Keratinocyte (primary cell): Measurements from ENCODE around the gene SPRED2. TPM values are rescaled to one million over a fixed set of nuclear protein-coding genes. Genes with fewer than 3 reads are reported as not detected.
A peak's percentile ranks its signal among the peaks of the same experiment; 100 is the strongest.

Source experiments
- DNase-seq: peaks from one replicate; pipeline ENCODE4 v3.0.0-alpha.2; 2011; ENCODE audit warnings: low read depth, missing footprints, low spot score
- FAIRE-seq: peaks from 2 replicates; lab custom pipeline; 2011; peaks lifted over from hg19 to GRCh38; lab: Jason Lieb, UNC
- H2AFZ ChIP-seq: 2 replicates; pipeline ENCODE4 v1.6.0; 2012; ENCODE audit warnings: low read length, control low read depth, inconsistent platforms; ENCODE audit not compliant: control insufficient read depth
- H3K27ac ChIP-seq: 2 replicates; pipeline ENCODE4 v1.5.1; 2011; ENCODE audit warnings: low read length; ENCODE audit not compliant: control insufficient read depth, insufficient read depth
- H3K27me3 ChIP-seq: 3 replicates; pipeline ENCODE4 v1.6.0; 2011; ENCODE audit warnings: low read length; ENCODE audit not compliant: control insufficient read depth, insufficient read depth; ENCODE audit errors: extremely low read depth
- H3K36me3 ChIP-seq, 2 experiments: 2 replicates in 1 of 2; 3 replicates in 1 of 2; pipeline ENCODE4 v1.5.1; 2011; ENCODE audit warnings: low read length in 2 of 2, mild to moderate bottlenecking in 1 of 2; ENCODE audit not compliant: control insufficient read depth in 2 of 2, insufficient read depth in 2 of 2; ENCODE audit errors: extremely low read depth in 1 of 2
- H3K4me1 ChIP-seq: 3 replicates; pipeline ENCODE4 v1.5.1; 2011; ENCODE audit warnings: low read length; ENCODE audit not compliant: control insufficient read depth, insufficient read depth; ENCODE audit errors: extremely low read depth
- H3K4me2 ChIP-seq: 3 replicates; pipeline ENCODE4 v1.6.0; 2011; ENCODE audit warnings: low read depth, low read length; ENCODE audit not compliant: control insufficient read depth, insufficient read depth; ENCODE audit errors: extremely low read depth
- H3K4me3 ChIP-seq, 3 experiments: fragments of 200-600 bp in 1 of 3; sonication (generic) in 1 of 3; 2 replicates in 2 of 3; 3 replicates in 1 of 3; pipeline ENCODE4 v1.5.1; 2011 to 2016; ENCODE audit warnings: low read length in 3 of 3, mild to moderate bottlenecking in 3 of 3, control low read depth in 2 of 3, inconsistent platforms in 1 of 3, low read depth in 1 of 3, mixed read lengths in 1 of 3, mixed run types in 1 of 3, moderate library complexity in 1 of 3; ENCODE audit not compliant: control insufficient read depth in 2 of 3, insufficient read depth in 2 of 3; ENCODE audit errors: extremely low read depth in 1 of 3
- H3K79me2 ChIP-seq: 2 replicates; pipeline ENCODE4 v1.6.0; 2012; ENCODE audit warnings: low read length; ENCODE audit not compliant: control insufficient read depth, insufficient read depth
- H3K9ac ChIP-seq: 3 replicates; pipeline ENCODE4 v1.6.0; 2011; ENCODE audit warnings: low read length; ENCODE audit not compliant: control insufficient read depth, insufficient read depth; ENCODE audit errors: extremely low read depth
- H3K9me1 ChIP-seq: 3 replicates; pipeline ENCODE4 v1.6.0; 2011; ENCODE audit warnings: low read length; ENCODE audit not compliant: control insufficient read depth, insufficient read depth; ENCODE audit errors: extremely low read depth
- H3K9me3 ChIP-seq: 2 replicates; pipeline ENCODE4 v1.5.1; 2012; ENCODE audit warnings: low read depth, low read length; ENCODE audit not compliant: control insufficient read depth
- H4K20me1 ChIP-seq: 3 replicates; pipeline ENCODE4 v1.6.0; 2011; ENCODE audit warnings: low read length; ENCODE audit not compliant: control insufficient read depth, insufficient read depth; ENCODE audit errors: extremely low read depth
- CTCF ChIP-seq, 3 experiments: IDR thresholded peaks in 1 of 3; conservative IDR thresholded peaks in 1 of 3; optimal IDR thresholded peaks in 1 of 3; 2 replicates in 2 of 3; 3 replicates in 1 of 3; pipeline versions ENCODE3 to v1.5.1; 2011; ENCODE audit warnings: low read length in 3 of 3, mild to moderate bottlenecking in 3 of 3, moderate library complexity in 2 of 3, control low read depth in 1 of 3, inconsistent platforms in 1 of 3; ENCODE audit not compliant: insufficient read depth in 2 of 3; ENCODE audit errors: extremely low read depth in 1 of 3
- EZH2 ChIP-seq: IDR thresholded peaks from one replicate; pipeline ENCODE4 v1.6.1; 2012; ENCODE audit warnings: inconsistent platforms, mild to moderate bottlenecking, low read length, moderate library complexity
- dilution Hi-C: fragments of 300-500 bp; cut with MboI; formaldehyde crosslinking; loops from one replicate; pipeline ENCODE4 v1.7.0; 2020; ENCODE audit warnings: low sequenced_read_pairs; ENCODE audit not compliant: extremely low pct_ligation_motif_present
- polyA plus RNA-seq, 5 experiments: library from polyadenylated mRNA; depleted of rRNA in 3 of 5; stranded (reverse) in 3 of 5; stranded (forward) in 1 of 5; unstranded in 1 of 5; fragments of >200 nt; gene quantifications; 1 replicate in 1 of 5; 2 replicates in 3 of 5; 3 replicates in 1 of 5; pipeline versions ENCODE4 v1.2.1 to v1.2.3, GENCODE V29; 2011 to 2012; ENCODE audit warnings: missing spikeins in 2 of 5, low read depth in 1 of 5, low replicate concordance in 1 of 5

The SPRED2 gene
- polyA plus RNA-seq, 1 donor (not counting 4 experiments of a cell fraction or from before 2014, with no cell fraction given) = 26.8 TPM

GRCh38 chr2:65319674-65320041 is 112.7 kb downstream of the SPRED2 start:
- no peaks in the 10 kb centered on the region for H3K9me3 ChIP-seq
- no peak for FAIRE-seq
- peaks cover 15% of the 10 kb centered on the region for H3K79me2 ChIP-seq
- no peaks in the 10 kb centered on the region for H3K27me3 ChIP-seq
- H2AFZ ChIP-seq = no peak overlapping the region
- TF ChIP-seq EZH2 (no peak), CTCF (optimal IDR thresholded peaks at IDR 0.05 in 1 of 3, IDR thresholded peaks at IDR 0.05 in 1 of 3, conservative IDR thresholded peaks at IDR 0.05 in 1 of 3; ENCODE audit: extremely low read depth in 1 of 3, insufficient read depth in 2 of 3, low read length in 3 of 3) (no peak)
- no peak for DNase-seq
- no peaks in the 10 kb centered on the region for H4K20me1 ChIP-seq
- H3K36me3 ChIP-seq = peaks cover 3 to 22% of the 10 kb centered on the region in 2 experiments
- peaks cover 65% of the 10 kb centered on the region for H3K4me1 ChIP-seq
- dilution Hi-C loops = no loop called here
- peak overlapping the region; percentile 95 for H3K27ac ChIP-seq
- H3K4me2 ChIP-seq = peak overlapping the region; percentile 83
- H3K9me1 ChIP-seq = peaks cover 2% of the 10 kb centered on the region
- H3K4me3 ChIP-seq = peak overlapping the region in 1 of 3 experiments; percentile 9
- peak overlapping the region; percentile 72 for H3K9ac ChIP-seq

- Histone ChIP-seq H3K9me1 (no peaks in the 10 kb centered on the region), H3K4me2 (peak overlapping the region; percentile 83), H3K9me3 (no peaks in the 10 kb centered on the region), H4K20me1 (no peaks in the 10 kb centered on the region), H3K9ac (peak overlapping the region; percentile 72), H3K4me3 (no peak overlapping the region), H2AFZ (no peak overlapping the region), H3K27me3 (no peaks in the 10 kb centered on the region), H3K36me3 (peaks cover 6 to 25% of the 10 kb centered on the region in 2 experiments), H3K27ac (peak overlapping the region; percentile 95), H3K79me2 (peaks cover 17% of the 10 kb centered on the region), H3K4me1 (peaks cover 67% of the 10 kb centered on the region)
- dilution Hi-C loops = no loop called here
- FAIRE-seq (no peak), DNase-seq (no peak)
- no peak for TF ChIP-seq EZH2
- TF ChIP-seq CTCF (optimal IDR thresholded peaks at IDR 0.05 in 1 of 3, IDR thresholded peaks at IDR 0.05 in 1 of 3, conservative IDR thresholded peaks at IDR 0.05 in 1 of 3; ENCODE audit: extremely low read depth in 1 of 3, insufficient read depth in 2 of 3, low read length in 3 of 3) = no peak
Observed at GRCh38 chr2:65319072-65319673, 113.2 kb downstream of the SPRED2 start.
